H1 (cell line): ENCODE measurements around the gene C19orf85.

Source experiments
- CBX5 ChIP-seq: fragments of 300-800, 300-1000 bp; sonication (generic); IDR thresholded peaks from 2 replicates; pipeline ENCODE4 v1.7.1; 2016; ENCODE audit warnings: antibody characterized with exemption, low read length, low read depth
- CEBPB ChIP-seq: IDR thresholded peaks from 2 replicates; pipeline ENCODE4 v1.6.1; 2012; ENCODE audit warnings: low read depth, low read length
- CHD2 ChIP-seq: IDR thresholded peaks from 2 replicates; pipeline ENCODE4 v1.6.1; 2012; ENCODE audit warnings: low read length, improper control_type of control experiment
- EZH2 ChIP-seq: fragments of 200-600 bp; sonication (generic); IDR thresholded peaks from 2 replicates; pipeline ENCODE4 v1.7.1; 2012; ENCODE audit warnings: low read depth, mild to moderate bottlenecking, moderate library complexity, low read length, inconsistent platforms; ENCODE audit not compliant: severe bottlenecking
- JUND ChIP-seq: IDR thresholded peaks from 2 replicates; pipeline ENCODE4 v1.6.1; 2011; ENCODE audit warnings: mild to moderate bottlenecking, improper control_type of control experiment, low read length
- POLR2A ChIP-seq, 2 experiments: IDR thresholded peaks; 1 replicate in 1 of 2; 2 replicates in 1 of 2; pipeline ENCODE4 v1.6.1; 2011; ENCODE audit warnings: low read depth in 2 of 2, low read length in 2 of 2, mild to moderate bottlenecking in 2 of 2; ENCODE audit errors: control extremely low read depth in 1 of 2
- RFX5 ChIP-seq: IDR thresholded peaks from 2 replicates; pipeline ENCODE4 v1.6.1; 2011; ENCODE audit warnings: low read depth, low read length, improper control_type of control experiment, borderline replicate concordance
- TF ChIP-seq, protein P1 (sequence below): IDR thresholded peaks from 2 replicates; pipeline ENCODE4 v1.6.1; 2011; ENCODE audit warnings: low read length, improper control_type of control experiment
- TF ChIP-seq, protein P2 (sequence below), 3 experiments: IDR thresholded peaks; 1 replicate in 2 of 3; 2 replicates in 1 of 3; pipeline versions ENCODE4 v1.5.1 to v1.6.1; 2011; ENCODE audit warnings: low read length in 3 of 3, mild to moderate bottlenecking in 3 of 3, inconsistent platforms in 2 of 3, low read depth in 1 of 3, moderate library complexity in 1 of 3; ENCODE audit not compliant: insufficient read depth in 1 of 3; ENCODE audit errors: control extremely low read depth in 1 of 3
- TF ChIP-seq, protein P3 (sequence below): IDR thresholded peaks from 2 replicates; pipeline ENCODE4 v1.6.1; 2012; ENCODE audit warnings: inconsistent platforms

DNA sequence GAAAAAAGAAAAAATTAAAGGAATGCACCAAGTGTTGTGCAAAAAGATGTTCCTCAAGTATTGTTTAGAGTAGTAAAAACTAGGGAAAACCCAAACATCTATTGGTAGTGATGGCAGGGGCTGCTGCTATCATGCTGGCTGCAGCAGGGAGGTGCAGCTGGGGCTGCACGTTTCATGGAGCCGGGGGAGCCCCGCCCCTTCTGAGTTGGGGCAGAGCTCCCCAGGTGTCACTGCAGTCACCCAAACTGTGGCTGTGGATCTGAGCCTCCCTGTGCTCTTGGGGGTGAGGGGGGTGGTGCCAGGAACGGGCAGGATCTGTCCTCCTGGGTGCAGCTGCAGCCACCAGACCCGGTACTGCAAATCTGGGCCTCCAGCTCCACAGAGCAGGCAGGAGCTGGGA lies 45.4 kb downstream of the C19orf85 start:
- TF ChIP-seq, protein P1, sequence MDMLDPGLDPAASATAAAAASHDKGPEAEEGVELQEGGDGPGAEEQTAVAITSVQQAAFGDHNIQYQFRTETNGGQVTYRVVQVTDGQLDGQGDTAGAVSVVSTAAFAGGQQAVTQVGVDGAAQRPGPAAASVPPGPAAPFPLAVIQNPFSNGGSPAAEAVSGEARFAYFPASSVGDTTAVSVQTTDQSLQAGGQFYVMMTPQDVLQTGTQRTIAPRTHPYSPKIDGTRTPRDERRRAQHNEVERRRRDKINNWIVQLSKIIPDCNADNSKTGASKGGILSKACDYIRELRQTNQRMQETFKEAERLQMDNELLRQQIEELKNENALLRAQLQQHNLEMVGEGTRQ = no peak
- TF ChIP-seq CHD2 = no peak
- TF ChIP-seq POLR2A (IDR thresholded peaks at IDR 0.05; ENCODE audit: control extremely low read depth in 1 of 2, low read depth in 2 of 2, low read length in 2 of 2) = no peak
- TF ChIP-seq, protein P2, sequence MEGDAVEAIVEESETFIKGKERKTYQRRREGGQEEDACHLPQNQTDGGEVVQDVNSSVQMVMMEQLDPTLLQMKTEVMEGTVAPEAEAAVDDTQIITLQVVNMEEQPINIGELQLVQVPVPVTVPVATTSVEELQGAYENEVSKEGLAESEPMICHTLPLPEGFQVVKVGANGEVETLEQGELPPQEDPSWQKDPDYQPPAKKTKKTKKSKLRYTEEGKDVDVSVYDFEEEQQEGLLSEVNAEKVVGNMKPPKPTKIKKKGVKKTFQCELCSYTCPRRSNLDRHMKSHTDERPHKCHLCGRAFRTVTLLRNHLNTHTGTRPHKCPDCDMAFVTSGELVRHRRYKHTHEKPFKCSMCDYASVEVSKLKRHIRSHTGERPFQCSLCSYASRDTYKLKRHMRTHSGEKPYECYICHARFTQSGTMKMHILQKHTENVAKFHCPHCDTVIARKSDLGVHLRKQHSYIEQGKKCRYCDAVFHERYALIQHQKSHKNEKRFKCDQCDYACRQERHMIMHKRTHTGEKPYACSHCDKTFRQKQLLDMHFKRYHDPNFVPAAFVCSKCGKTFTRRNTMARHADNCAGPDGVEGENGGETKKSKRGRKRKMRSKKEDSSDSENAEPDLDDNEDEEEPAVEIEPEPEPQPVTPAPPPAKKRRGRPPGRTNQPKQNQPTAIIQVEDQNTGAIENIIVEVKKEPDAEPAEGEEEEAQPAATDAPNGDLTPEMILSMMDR (IDR thresholded peaks at IDR 0.05; ENCODE audit: control extremely low read depth in 1 of 3, insufficient read depth in 1 of 3, low read depth in 1 of 3, low read length in 3 of 3) = no peak
- TF ChIP-seq EZH2 = no peak
- no peak for TF ChIP-seq CEBPB
- TF ChIP-seq RFX5 = no peak
- TF ChIP-seq, protein P3, sequence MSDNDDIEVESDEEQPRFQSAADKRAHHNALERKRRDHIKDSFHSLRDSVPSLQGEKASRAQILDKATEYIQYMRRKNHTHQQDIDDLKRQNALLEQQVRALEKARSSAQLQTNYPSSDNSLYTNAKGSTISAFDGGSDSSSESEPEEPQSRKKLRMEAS = no peak
- no peak for TF ChIP-seq JUND
- no peak for TF ChIP-seq CBX5
